ENCODE measurements around the gene NHSL1.

NHSL1 gene

GRCh38 chr6:138533667-138534066 lies 34.4 kb upstream of the NHSL1 start:
- Histone ChIP-seq H3K4me1 (ENCODE audit: low read length) (peaks cover 4% of the 10 kb centered on the region; the same call in 1 of the 2 replicates), H3K9me3 (ENCODE audit: insufficient read depth, low read length) (no peaks in the 10 kb centered on the region), H3K9ac (ENCODE audit: low read length) (no peak overlapping the region), H4K20me1 (ENCODE audit: insufficient read depth, low read length) (no peaks in the 10 kb centered on the region), H3K79me2 (ENCODE audit: low read length) (no peaks in the 10 kb centered on the region), H3K36me3 (replicated peaks; ENCODE audit: low read depth, low read length) (no peaks in the 10 kb centered on the region), H3K27me3 (ENCODE audit: low read depth, low read length) (no peaks in the 10 kb centered on the region), H2AFZ (ENCODE audit: low read depth, low read length) (no peak overlapping the region), H3K4me2 (ENCODE audit: low read length) (no peak overlapping the region), H3K27ac (ENCODE audit: low read length) (no peak overlapping the region), H3K4me3 (ENCODE audit: low read length) (no peak overlapping the region)
- no peak for TF ChIP-seq EZH2phosphoT487 (IDR thresholded peaks at IDR 0.05; ENCODE audit: low read depth)
- TF ChIP-seq CTCF (IDR thresholded peaks at IDR 0.05; ENCODE audit: low read depth, low read length): no peak

GRCh38 chr6:138531387-138531786 lies 32.1 kb upstream of the NHSL1 start:
- H4K20me1 ChIP-seq (ENCODE audit: insufficient read depth, low read length): no peaks in the 10 kb centered on the region
- no peak overlapping the region for H2AFZ ChIP-seq (ENCODE audit: low read depth, low read length)
- no peak overlapping the region for H3K9ac ChIP-seq (ENCODE audit: low read length)
- H3K79me2 ChIP-seq (ENCODE audit: low read length): no peaks in the 10 kb centered on the region
- TF ChIP-seq EZH2phosphoT487 (IDR thresholded peaks at IDR 0.05; ENCODE audit: low read depth) (no peak), CTCF (IDR thresholded peaks at IDR 0.05; ENCODE audit: low read depth, low read length) (no peak)
- no peaks in the 10 kb centered on the region for H3K9me3 ChIP-seq (ENCODE audit: insufficient read depth, low read length)
- H3K4me3 ChIP-seq (ENCODE audit: low read length): no peak overlapping the region
- no peaks in the 10 kb centered on the region for H3K27me3 ChIP-seq (ENCODE audit: low read depth, low read length)
- peaks cover 4% of the 10 kb centered on the region; the same call in 1 of the 2 replicates for H3K4me1 ChIP-seq (ENCODE audit: low read length)
- H3K4me2 ChIP-seq (ENCODE audit: low read length): no peak overlapping the region
- no peak overlapping the region for H3K27ac ChIP-seq (ENCODE audit: low read length)
- H3K36me3 ChIP-seq (replicated peaks; ENCODE audit: low read depth, low read length): no peaks in the 10 kb centered on the region

- TF ChIP-seq EZH2phosphoT487 (IDR thresholded peaks at IDR 0.05; ENCODE audit: low read depth) (no peak), CTCF (IDR thresholded peaks at IDR 0.05; ENCODE audit: low read depth, low read length) (no peak)
- Histone ChIP-seq H2AFZ (ENCODE audit: low read depth, low read length) (no peak overlapping the region), H3K27me3 (ENCODE audit: low read depth, low read length) (no peaks in the 10 kb centered on the region), H3K9ac (ENCODE audit: low read length) (no peak overlapping the region), H3K79me2 (ENCODE audit: low read length) (no peaks in the 10 kb centered on the region), H3K27ac (ENCODE audit: low read length) (no peak overlapping the region), H4K20me1 (ENCODE audit: insufficient read depth, low read length) (no peaks in the 10 kb centered on the region), H3K4me1 (ENCODE audit: low read length) (no peaks in the 10 kb centered on the region), H3K4me2 (ENCODE audit: low read length) (no peak overlapping the region), H3K4me3 (ENCODE audit: low read length) (no peak overlapping the region), H3K36me3 (replicated peaks; ENCODE audit: low read depth, low read length) (no peaks in the 10 kb centered on the region), H3K9me3 (ENCODE audit: insufficient read depth, low read length) (no peaks in the 10 kb centered on the region)
Observed at GRCh38 chr6:138529478-138529877, 30.2 kb upstream of the NHSL1 start.

DNA sequence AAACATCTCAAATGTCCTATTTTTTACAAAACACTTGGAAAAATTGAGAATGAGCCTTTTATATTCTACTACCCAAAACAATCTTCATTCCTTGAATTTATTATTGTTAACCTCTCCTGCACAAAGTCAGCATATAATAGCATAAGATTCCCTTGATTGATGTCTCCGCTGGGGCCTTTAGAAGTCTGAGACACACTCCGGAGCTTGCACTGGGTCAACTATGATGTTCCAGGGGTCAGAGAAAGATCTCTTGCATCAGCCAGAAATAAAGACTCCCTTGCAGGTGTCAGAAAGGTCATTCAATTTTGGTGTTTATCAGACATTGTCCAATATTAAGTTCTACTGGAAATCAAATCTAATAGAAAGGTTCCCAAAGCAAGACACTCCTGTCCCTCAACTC lies 29.7 kb upstream of the NHSL1 start:
- H3K4me2 ChIP-seq (ENCODE audit: low read length): no peak overlapping the region
- no peaks in the 10 kb centered on the region for H3K4me1 ChIP-seq (ENCODE audit: low read length)
- TF ChIP-seq CTCF (IDR thresholded peaks at IDR 0.05; ENCODE audit: low read depth, low read length): no peak
- no peak for TF ChIP-seq EZH2phosphoT487 (IDR thresholded peaks at IDR 0.05; ENCODE audit: low read depth)
- H3K9ac ChIP-seq (ENCODE audit: low read length): no peak overlapping the region
- no peaks in the 10 kb centered on the region for H3K36me3 ChIP-seq (replicated peaks; ENCODE audit: low read depth, low read length)
- no peaks in the 10 kb centered on the region for H3K27me3 ChIP-seq (ENCODE audit: low read depth, low read length)
- no peaks in the 10 kb centered on the region for H3K79me2 ChIP-seq (ENCODE audit: low read length)
- H3K27ac ChIP-seq (ENCODE audit: low read length): no peak overlapping the region
- H3K4me3 ChIP-seq (ENCODE audit: low read length): no peak overlapping the region
- H3K9me3 ChIP-seq (ENCODE audit: insufficient read depth, low read length): no peaks in the 10 kb centered on the region
- no peak overlapping the region for H2AFZ ChIP-seq (ENCODE audit: low read depth, low read length)
- no peaks in the 10 kb centered on the region for H4K20me1 ChIP-seq (ENCODE audit: insufficient read depth, low read length)

Data from OCI-LY3 (cell line).